Measurements from ENCODE around the gene CATSPER1.

The CATSPER1 gene

DNA sequence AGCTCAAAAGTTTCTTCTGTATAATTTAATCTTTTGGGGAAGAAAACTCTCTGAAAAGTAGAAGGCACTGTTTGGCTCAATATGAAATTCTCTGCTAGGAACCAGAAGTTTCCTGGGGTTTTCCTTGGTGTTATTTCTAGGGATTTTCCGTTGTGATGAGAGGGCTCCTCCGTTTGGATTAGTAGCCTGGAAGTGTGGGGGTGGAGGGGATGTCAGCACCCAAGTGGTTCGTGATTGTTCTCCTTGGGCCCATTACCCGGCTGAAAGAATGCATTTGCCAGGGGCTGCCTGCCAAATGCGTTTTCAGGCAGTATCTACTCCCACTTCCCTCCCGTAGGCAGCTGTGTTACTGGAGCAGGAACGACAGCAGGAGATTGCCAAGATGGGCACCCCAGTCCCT is 30.2 kb upstream of the CATSPER1 start:
- H3K27me3 Mint-ChIP-seq (ENCODE audit: low read depth): no peaks in the 10 kb centered on the region
- TF ChIP-seq, protein P1, sequence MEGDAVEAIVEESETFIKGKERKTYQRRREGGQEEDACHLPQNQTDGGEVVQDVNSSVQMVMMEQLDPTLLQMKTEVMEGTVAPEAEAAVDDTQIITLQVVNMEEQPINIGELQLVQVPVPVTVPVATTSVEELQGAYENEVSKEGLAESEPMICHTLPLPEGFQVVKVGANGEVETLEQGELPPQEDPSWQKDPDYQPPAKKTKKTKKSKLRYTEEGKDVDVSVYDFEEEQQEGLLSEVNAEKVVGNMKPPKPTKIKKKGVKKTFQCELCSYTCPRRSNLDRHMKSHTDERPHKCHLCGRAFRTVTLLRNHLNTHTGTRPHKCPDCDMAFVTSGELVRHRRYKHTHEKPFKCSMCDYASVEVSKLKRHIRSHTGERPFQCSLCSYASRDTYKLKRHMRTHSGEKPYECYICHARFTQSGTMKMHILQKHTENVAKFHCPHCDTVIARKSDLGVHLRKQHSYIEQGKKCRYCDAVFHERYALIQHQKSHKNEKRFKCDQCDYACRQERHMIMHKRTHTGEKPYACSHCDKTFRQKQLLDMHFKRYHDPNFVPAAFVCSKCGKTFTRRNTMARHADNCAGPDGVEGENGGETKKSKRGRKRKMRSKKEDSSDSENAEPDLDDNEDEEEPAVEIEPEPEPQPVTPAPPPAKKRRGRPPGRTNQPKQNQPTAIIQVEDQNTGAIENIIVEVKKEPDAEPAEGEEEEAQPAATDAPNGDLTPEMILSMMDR (IDR thresholded peaks at IDR 0.05; ENCODE audit: unreplicated experiment in 3 of 3): no peak
- no peak overlapping the region for H3K27ac Mint-ChIP-seq
- peaks cover 20% of the 10 kb centered on the region for H3K4me1 Mint-ChIP-seq
- peak overlapping the region in 1 of 3 experiments; percentile 36 for H3K4me3 Mint-ChIP-seq
- peaks cover 72% of the 10 kb centered on the region for H3K36me3 Mint-ChIP-seq (ENCODE audit: low read depth)
- H3K9me3 Mint-ChIP-seq: no peaks in the 10 kb centered on the region

GRCh38 chr11:66055021-66055420 is 28.7 kb upstream of the CATSPER1 start:
- H3K4me3 Mint-ChIP-seq: peak overlapping the region; percentile 76 to 86 (median 86)
- H3K9me3 Mint-ChIP-seq: no peaks in the 10 kb centered on the region

DNA sequence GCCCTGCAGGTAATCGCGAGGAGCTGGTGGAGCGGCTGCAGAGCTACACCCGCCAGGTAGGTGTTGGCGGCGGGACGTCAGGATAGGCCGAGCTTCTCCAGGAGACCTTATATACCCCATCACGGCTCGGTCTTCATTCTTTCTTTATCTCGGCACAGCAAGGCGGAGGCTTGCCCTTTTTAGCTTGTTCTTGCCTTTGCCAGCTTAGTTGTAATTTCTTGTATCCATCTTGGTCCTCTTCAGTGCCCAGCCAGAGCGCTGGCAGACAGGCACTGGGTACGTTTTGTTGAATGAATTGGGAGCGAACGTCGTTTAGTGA is 26.3 kb upstream of the CATSPER1 start:
- peaks cover 38% of the 10 kb centered on the region for H3K4me1 Mint-ChIP-seq
- H3K4me3 Mint-ChIP-seq: peak overlapping the region; percentile 99 to 100 (median 100)
- peaks cover 37% of the 10 kb centered on the region for H3K36me3 Mint-ChIP-seq (ENCODE audit: low read depth)
- TF ChIP-seq, protein P1 (IDR thresholded peaks at IDR 0.05; ENCODE audit: unreplicated experiment in 3 of 3): no peak
- H3K9me3 Mint-ChIP-seq: no peaks in the 10 kb centered on the region
- H3K27ac Mint-ChIP-seq: peak overlapping the region; percentile 63 to 99 (median 95)
- no peaks in the 10 kb centered on the region for H3K27me3 Mint-ChIP-seq (ENCODE audit: low read depth)

More at GRCh38 chr11:66055021-66055420, 28.7 kb upstream of the CATSPER1 start:
- Mint-ChIP-seq H3K36me3 (ENCODE audit: low read depth) (peaks cover 58% of the 10 kb centered on the region), H3K4me1 (peaks cover 31% of the 10 kb centered on the region), H3K27ac (no peak overlapping the region), H3K27me3 (ENCODE audit: low read depth) (no peaks in the 10 kb centered on the region)
- TF ChIP-seq, protein P1 (IDR thresholded peaks at IDR 0.05; ENCODE audit: unreplicated experiment in 3 of 3): no peak

DNA sequence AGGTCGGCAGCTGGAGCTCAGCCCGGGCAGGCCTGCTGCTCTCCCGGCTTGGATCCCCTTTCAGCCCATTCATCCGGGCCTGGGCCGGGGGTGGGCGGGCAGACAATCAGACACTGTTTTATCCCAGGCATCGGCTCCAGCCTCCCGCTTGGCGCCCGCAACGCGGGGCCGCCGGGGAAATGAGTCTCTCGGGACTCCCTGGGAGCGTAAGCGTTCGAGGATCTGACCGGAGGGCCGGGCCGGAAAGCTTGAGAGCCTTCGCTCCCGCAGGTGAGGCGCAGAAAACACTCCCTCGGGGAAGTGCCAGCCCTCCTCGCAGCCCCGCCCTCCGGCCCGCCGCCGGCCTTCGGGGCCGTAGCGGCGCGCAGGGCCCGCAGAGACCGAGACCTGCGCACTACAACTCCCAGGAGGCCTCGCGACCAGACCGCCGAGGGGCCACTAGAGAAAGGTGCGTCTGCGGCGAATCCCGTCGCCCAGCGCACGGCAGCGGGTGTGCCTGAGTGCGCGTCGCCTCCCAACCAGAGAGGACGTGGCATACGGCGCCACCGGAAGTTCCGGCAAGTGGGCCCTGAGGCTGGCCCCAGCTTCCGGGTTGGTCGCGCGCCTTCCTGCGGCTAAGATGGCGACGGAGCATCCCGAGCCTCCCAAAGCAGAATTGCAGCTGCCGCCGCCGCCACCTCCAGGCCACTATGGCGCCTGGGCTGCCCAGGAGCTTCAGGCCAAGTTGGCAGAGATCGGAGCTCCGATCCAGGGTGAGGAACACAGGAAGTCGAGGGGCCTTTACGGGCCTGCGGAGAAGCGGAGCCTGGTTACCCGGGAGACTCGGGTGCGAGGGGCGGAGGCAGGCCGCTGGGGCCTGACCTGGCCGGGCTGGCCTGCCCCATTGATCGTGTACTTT is 25.7 kb upstream of the CATSPER1 start, which contains the start of gene SF3B2:
SF3B2 (plus strand) TSS at position 599 of the 898 bp plus-strand sequence; CDS start at position 620, 21 bp downstream.
- Mint-ChIP-seq H3K27me3 (ENCODE audit: low read depth) (no peaks in the 10 kb centered on the region), H3K9me3 (no peaks in the 10 kb centered on the region), H3K4me3 (peak within 1 kb of the TSS; percentile 99 to 100 (median 100)), H3K36me3 (ENCODE audit: low read depth) (peaks cover 32% of the 10 kb centered on the region), H3K4me1 (peaks cover 39% of the 10 kb centered on the region), H3K27ac (peak within 1 kb of the TSS; percentile 95 to 99 (median 99))
- TF ChIP-seq, protein P1 (IDR thresholded peaks at IDR 0.05; ENCODE audit: unreplicated experiment in 3 of 3): peak in 1 of 3 experiments; percentile 7

GRCh38 chr11:66051371-66051765 is 25.1 kb upstream of the CATSPER1 start:
- Mint-ChIP-seq H3K4me1 (peaks cover 39% of the 10 kb centered on the region), H3K4me3 (peak overlapping the region; percentile 99 to 100 (median 100)), H3K27me3 (ENCODE audit: low read depth) (no peaks in the 10 kb centered on the region), H3K36me3 (ENCODE audit: low read depth) (peaks cover 26% of the 10 kb centered on the region), H3K9me3 (no peaks in the 10 kb centered on the region), H3K27ac (peak overlapping the region; percentile 95 to 99 (median 99))
- TF ChIP-seq, protein P1 (IDR thresholded peaks at IDR 0.05; ENCODE audit: unreplicated experiment in 3 of 3): no peak

Measured in nephron (organoid).